Measurements from ENCODE around the gene TADA2A.

Gene TADA2A

GRCh38 chr17:37520174-37520573, 113.5 kb downstream of the TADA2A start:
- no peak for DNase-seq (ENCODE audit: low read depth)
- H3K4me3 ChIP-seq (ENCODE audit: low read depth, low read length) = no peak overlapping the region
- TF ChIP-seq, protein P1, sequence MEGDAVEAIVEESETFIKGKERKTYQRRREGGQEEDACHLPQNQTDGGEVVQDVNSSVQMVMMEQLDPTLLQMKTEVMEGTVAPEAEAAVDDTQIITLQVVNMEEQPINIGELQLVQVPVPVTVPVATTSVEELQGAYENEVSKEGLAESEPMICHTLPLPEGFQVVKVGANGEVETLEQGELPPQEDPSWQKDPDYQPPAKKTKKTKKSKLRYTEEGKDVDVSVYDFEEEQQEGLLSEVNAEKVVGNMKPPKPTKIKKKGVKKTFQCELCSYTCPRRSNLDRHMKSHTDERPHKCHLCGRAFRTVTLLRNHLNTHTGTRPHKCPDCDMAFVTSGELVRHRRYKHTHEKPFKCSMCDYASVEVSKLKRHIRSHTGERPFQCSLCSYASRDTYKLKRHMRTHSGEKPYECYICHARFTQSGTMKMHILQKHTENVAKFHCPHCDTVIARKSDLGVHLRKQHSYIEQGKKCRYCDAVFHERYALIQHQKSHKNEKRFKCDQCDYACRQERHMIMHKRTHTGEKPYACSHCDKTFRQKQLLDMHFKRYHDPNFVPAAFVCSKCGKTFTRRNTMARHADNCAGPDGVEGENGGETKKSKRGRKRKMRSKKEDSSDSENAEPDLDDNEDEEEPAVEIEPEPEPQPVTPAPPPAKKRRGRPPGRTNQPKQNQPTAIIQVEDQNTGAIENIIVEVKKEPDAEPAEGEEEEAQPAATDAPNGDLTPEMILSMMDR (IDR thresholded peaks at IDR 0.05; ENCODE audit: insufficient read depth, low read depth, low read length, missing control alignments) = no peak

- TF ChIP-seq, protein P1 (IDR thresholded peaks at IDR 0.05; ENCODE audit: insufficient read depth, low read depth, low read length, missing control alignments) = no peak
- H3K4me3 ChIP-seq (ENCODE audit: low read depth, low read length) = no peak overlapping the region
- no peak for DNase-seq (ENCODE audit: low read depth)
Observed at GRCh38 chr17:37521821-37522220, 115.1 kb downstream of the TADA2A start.

DNA sequence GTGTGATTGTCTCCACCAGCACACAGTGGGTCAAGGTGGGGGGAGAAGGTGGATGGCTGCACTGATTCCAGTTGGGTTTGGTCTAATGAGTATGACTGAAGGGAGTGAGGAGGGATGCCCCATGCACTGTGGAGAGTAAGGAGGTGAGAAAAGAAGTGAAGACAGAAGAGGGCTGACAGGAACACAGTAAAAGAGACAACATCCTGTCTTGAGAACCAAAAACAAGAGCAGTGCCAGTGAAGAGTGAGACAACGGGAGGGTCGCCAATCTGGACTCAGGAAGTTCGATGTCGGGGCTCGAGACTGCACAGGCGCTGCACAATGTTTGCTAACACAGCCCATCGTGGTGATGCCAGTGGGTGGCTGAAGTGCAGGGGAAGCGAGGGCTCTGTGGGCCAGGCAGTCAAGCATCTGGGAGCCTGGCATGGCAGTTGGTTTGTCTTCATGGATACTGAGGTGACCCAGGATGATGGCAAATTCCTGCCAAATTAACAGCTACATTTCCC, 117.1 kb downstream of the TADA2A start:
- DNase-seq (ENCODE audit: low read depth) = no peak
- TF ChIP-seq, protein P1 (IDR thresholded peaks at IDR 0.05; ENCODE audit: insufficient read depth, low read depth, low read length, missing control alignments) = no peak
- no peak overlapping the region for H3K4me3 ChIP-seq (ENCODE audit: low read depth, low read length)

DNA sequence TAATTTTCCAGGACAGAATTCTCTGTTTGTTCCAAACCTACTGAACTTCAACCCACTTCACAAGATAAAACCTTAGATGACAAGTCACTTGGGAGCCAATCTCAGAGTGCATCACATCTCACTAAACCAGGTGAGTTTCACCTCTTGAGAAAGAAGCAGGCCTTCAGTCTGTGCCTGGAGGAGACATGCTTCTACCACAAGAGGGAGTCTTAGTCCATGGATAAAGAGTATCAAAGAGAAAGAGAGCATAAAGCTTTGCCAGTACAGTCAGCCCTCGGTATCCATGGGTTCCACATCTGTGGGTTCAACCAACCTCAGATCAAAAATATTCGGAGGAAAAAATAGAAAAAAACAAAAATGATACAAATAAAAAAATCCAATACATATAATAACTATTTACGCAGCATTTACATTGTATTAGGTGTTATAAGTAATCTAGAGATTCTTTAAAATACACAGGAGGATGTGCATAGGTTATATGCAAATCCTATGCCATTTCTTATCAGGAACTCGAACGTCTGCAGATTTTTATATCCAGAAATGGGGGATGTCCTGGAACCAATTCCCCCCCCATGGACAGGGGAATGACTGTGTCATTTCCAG, 120.7 kb downstream of the TADA2A start:
- H3K4me3 ChIP-seq (ENCODE audit: low read depth, low read length) = no peak overlapping the region
- TF ChIP-seq, protein P1 (IDR thresholded peaks at IDR 0.05; ENCODE audit: insufficient read depth, low read depth, low read length, missing control alignments) = peak; percentile 58
- peak; percentile 61 for DNase-seq (ENCODE audit: low read depth)
